Stimulated activated CD8-positive, alpha-beta memory T cell treated with anti-CD3 and anti-CD28 coated beads, Interleukin-15, amount 100 ng/mL, for 1 hour (primary cell): ENCODE results near the gene ROR2.

Source experiments
- DNase-seq: peaks from one replicate; pipeline ENCODE4 v3.0.0-alpha.2; 2020; ENCODE audit warnings: low read depth

ROR2 gene

DNA sequence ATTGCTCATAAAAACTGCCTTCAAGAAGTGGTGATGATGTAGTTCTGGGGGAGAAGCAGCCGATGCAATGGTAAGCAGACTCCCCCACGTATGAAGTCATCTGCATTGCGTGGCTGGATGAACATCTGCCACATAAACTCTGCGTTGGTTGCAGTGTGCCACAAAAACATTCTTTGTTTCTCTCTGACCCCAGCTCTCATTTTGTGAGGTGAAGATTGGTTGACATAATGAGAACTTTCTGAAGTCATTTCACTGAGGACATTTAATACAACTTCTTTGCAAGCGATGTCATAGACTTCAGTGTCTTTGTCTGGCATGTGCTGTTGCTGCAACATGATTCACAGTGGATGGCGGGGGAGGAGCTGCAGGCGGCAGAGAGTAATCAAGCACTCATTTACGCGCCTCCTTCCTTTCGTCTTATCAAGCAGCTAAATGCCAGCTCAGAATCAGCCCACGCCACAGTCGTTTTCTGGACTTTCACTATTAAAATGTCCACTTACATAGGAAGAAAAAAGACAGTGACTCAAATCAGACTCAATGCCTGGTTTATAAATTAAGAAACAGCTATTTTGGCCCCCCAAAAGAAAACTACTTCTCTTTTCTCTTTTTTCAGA, 434.8 kb downstream of the ROR2 start:
- no peak for DNase-seq
